SIG-M5 treated with dmso at 0.1 percent for 504 hours (cell line): ENCODE results near the gene RNFT1.
"Not testable (repeated sequence)": the region's sequence is repeated elsewhere in the genome, so short reads cannot be mapped to it uniquely, and the experiment has no call there.

Experiments
- DNase-seq: peaks from one replicate; lab custom pipeline; 2025; ENCODE audit not compliant: unreplicated experiment; lab: John Stamatoyannopoulos, UW

RNFT1 gene, protein sequence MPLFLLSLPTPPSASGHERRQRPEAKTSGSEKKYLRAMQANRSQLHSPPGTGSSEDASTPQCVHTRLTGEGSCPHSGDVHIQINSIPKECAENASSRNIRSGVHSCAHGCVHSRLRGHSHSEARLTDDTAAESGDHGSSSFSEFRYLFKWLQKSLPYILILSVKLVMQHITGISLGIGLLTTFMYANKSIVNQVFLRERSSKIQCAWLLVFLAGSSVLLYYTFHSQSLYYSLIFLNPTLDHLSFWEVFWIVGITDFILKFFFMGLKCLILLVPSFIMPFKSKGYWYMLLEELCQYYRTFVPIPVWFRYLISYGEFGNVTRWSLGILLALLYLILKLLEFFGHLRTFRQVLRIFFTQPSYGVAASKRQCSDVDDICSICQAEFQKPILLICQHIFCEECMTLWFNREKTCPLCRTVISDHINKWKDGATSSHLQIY

DNA sequence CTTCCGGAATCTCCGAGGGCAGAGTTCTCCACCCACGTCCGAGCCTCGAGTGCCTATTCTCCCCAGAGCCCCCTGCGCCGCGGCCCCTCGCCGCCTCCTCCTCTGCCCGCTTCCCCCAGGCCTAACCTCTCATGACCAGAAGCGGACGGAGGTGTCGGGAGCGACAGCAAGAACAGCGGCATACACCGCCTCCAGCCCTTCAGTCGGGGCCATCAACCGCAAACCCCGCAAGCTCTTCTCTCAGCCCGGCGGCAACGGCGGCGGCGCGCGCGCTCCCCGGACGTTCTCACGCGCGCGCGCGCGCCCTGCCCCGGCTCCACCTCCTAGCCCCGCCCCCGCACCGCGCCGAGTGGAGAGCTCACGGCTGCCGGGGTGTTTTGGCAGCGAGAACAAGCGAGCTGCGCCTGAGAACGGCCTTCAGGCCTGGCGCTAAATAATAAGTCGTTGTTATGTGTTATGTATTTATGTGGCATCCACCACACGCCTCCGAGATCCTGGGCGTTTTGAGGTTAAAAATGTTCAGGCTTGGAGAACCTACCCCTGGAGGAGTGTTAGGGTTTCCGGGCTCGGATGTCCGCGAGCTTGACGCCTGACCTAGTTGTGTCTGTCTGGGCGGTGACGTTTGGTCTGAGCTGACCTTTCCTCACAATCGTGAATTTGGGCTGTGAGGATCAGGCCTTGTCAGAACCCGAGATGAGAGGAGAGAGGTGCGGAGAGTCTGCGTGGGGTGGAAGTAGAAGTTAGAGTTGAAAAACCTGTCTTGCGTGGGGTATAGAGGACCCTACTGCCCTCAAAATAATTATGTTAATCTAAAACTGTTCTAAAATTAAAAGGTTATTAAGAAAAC, at the start of gene RNFT1:
TSS of gene RNFT1 (minus strand) at position 259 of the 847 bp plus-strand sequence. CDS start at position 182, 77 bp downstream.
- DNase-seq, result peak; percentile 99

DNA sequence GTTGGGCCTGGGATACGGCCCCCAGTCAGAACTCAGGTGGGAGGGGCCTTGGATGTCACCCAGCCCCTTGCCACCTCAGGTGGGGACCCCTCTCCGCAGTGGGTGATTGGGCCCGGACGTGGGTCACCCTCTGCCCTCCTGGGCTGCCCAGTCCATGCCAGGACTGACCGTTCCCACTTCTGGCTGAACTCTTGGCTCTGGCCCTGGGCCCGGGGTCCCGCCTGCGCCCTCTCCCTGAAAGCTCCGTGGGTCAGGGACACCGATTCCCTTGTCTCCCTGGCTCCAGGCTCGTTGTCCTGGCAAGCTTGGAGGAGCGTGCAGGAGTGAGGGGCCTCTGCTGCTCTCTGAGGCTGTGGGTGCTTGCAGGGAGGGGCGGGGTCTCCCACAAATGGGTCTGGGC, 44.8 kb upstream of the RNFT1 start:
- not testable (repeated sequence) for DNase-seq

DNA sequence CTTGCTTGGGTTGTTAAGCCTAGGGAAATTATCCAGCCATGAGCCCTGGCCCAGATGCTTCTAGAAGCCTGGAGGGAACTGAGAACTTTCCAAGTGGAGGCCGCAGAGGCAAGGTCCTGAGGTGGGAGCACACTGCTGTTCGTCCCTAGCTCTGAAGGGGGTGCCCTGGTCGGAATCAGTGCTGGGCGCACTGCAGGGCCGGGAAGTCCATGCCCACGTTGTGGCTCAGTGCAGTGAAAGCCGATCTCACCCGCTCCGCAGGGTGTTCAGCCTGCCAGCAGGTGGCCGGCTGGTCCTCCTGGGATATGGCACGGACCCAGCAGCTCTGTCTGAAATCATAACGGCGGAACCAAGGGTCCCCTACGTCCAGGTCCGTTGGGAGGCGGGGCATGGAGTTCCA, 43.8 kb upstream of the RNFT1 start:
- not testable (repeated sequence) for DNase-seq

DNA sequence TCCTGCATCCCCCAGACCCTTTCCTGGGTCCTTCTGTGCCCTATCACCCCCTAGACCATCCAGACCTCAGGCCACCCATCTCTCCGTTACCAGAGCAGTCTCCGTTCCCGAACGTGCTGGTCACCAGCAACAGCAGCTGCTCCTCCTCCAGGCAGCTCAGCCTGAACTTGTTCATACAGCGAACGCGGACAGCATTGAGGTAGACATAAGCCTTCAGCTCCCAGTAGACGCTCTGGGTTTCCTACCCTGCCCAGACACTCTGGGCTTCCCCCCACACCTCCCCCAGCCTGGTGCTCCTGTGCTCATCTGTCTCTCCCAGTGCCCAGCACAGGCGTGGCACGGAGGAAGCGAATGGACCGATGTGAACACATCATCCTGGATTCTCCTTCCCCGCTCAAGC, 41.6 kb upstream of the RNFT1 start:
- DNase-seq, result no peak

DNA sequence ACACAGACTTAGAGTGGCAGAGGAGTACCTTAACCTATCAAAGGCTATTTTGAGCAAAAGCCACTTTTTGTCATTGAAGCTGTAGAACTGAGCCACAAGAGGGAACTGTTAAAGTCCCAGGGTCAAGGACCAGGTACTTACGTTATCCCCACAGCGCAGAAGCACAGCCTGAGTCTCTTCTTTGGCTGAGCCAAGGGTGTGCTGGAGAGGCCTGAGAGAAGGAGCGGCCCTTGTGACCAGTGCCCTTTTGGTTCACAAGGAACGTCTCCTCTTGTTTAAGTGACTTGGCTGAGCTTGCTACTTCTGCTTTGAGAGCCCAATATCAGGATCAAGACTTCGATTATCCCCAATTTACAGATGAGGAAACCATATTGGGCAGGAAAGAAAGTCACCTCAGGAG, 40.0 kb upstream of the RNFT1 start:
- not testable (repeated sequence) for DNase-seq

DNA sequence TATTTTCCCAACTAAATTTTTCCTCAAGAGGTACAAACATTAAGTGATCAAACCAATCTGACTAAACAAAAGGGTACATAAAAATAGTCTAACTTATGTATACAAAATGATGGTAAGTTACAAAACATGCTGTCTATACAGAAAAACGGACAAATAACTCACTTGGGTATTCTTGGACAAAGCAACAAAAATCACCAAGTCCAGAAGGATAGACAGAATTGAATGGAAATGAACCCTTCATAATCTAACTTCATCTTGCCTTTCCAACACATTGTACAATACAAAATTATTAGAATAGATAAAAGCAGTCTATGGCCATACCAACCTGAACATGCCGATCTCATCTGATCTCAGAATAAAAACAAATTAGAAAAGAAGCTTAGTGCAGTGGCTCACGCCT, 37.9 kb upstream of the RNFT1 start:
- DNase-seq, result not testable (repeated sequence)

DNA sequence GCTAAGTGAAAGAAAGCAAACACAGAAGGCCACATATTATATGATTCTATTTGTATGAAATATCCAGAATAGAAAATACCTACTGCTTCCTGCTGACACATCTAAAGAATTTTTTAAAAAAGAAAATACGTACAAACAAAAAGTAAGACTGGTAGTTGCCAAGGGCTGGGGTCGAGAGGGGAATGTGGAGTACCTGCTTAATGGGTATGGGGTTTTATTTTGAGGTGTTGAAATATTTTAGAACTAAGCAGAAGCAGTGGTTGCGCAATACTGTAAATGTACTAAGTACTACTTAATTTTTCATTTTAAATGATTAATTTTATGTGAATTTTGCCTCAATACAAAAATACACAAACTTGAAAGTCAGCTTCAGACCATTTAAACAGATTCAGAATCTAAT, 32.1 kb upstream of the RNFT1 start:
- not testable (repeated sequence) for DNase-seq

DNA sequence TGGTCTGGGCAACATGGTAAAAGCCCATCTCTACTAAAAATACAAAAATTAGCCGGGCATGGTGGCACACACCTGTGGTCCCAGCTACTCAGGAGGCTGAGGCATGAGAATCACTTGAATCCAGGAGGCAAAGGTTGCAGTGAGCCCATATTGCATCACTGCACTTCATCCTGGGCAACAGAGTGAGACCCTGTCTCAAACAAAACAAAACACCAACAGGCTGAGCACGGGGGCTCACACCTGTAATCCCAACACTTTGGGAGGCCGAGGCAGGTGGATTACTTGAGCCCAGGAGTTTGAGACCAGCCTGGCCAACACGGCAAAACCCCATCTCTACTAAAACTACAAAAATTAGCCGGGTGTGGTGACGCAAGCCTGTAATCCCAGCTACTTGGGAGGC, 10.6 kb upstream of the RNFT1 start:
- DNase-seq, result not testable (repeated sequence)

DNA sequence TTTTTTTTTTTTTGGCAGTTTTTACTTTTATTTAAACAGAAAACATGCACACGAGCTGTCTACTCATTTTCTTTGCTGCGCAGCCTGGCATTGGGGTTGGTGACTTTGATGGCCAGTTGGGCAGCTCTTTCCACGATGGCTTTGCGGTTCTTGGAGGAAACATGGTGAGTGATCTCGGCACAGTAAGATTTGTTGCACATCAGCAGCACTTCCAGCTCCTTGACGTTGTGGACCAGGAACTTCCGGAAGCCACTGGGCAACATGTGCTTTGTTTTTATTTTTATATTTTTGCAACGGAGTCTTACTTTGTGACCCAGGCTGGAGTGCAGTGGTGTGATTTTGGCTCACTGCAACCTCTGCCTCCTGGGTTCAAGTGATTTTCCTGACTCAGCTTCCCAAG, 8.9 kb upstream of the RNFT1 start:
- not testable (repeated sequence) for DNase-seq

DNA sequence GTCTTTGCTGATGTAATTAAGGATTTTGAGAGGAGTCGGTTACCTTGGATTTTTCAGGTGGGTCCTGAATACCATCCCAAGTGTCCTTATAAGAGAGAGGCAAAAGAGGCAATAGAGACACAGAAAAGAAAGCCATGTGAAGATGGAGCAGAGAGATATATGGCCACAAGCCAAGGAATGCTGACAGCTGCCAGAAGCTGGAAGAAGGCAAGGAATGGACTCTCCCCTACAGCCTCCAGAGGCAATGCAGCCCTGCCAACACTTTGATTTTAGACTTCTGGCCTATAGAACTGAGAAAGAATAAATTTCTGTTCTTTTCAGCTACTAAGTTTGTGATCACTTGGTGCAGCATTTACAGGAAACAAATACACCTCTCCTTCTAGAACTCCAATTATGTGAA, 8.2 kb upstream of the RNFT1 start:
- no peak for DNase-seq

DNA sequence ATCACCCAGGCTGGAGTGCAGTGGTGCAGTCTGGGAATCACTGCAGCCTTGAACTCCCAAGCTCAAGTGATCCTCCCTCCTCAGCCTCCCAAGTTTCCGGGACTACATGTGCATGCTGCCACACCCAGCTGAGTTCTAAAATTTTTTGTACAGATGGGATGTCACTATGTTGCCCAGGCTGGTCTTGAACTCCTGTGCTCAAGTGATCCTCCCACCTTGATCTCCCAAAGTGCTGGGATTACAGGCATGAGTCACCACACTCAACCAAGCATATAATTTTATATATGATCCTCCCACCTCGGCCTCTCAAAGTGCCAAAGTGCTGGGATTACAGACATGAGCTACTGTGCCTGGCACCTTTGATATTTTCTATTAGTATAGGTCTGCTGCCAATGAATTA, 7.2 kb upstream of the RNFT1 start:
- DNase-seq, result not testable (repeated sequence)

DNA sequence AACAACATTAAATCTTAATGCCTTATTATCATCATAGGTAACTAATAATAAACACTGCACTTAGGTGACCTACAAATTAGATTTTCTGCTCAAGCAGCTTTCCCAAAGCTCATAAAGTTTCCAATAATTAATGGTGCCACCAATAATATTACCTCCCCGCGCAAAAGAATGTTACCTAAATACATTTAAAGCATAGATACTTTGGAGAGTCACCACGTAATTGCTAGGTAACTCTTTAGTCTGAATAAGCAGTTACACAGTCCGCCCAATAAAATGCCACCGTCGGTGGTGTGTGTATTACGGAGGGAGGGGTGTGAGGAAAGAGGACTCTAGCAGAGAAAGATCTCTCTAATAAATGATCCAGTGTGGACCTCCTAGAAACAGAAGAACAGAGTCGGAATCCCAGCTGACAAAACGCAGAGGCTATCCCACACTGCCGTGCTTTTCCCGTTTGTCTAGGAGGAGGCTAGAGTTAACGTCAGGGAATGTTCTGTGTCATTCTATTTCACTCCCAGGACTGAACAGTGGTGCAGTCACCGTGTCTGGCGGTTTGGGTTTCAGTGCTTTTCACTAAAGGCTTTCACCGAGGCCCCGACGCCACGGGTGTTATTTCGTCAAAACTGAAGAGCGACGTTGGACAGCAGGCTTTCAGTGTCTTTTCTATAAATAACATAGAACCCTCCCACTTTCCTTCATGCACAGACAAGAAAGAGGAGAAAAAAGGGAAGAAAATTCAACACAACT, 630 bp downstream of the RNFT1 start:
- DNase-seq, result peak; percentile 98

DNA sequence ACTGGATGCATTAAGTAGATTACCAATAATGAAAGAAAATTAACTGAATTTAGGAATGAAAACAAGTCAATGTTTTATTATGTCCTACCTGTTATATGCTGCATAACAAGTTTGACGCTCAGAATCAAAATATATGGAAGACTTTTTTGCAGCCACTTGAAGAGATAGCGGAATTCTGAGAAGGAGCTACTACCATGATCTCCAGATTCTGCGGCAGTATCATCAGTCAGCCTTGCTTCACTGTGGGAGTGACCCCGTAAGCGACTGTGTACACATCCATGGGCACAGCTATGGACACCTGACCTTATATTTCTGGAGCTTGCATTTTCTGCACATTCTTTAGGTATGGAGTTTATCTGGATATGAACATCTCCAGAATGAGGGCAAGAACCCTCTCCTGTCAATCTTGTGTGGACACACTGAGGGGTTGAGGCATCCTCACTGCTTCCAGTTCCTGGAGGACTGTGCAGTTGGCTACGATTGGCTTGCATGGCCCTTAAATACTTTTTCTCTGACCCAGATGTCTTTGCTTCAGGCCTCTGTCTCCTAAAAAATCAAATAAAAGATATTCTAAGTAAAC, 1.7 kb downstream of the RNFT1 start:
- DNase-seq, result no peak

DNA sequence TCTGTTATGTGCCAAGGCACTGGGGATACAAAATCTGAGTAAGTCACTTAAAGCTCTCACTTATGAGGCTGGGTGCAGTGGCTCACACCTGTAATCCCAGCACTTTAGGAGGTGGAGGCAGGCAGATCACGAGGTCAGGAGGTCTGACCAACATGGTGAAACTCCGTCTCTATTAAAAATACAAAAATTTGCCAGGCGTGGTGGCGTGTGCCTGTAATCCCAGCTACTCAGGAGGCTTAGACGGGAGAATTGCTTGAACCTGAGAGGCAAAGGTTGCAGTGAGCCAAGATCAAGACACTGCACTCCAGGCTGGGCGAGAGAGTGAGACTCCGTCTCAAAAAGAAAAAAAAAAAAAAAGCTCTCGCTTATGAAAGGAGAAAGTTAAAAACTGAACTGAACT, 5.0 kb downstream of the RNFT1 start:
- not testable (repeated sequence) for DNase-seq

DNA sequence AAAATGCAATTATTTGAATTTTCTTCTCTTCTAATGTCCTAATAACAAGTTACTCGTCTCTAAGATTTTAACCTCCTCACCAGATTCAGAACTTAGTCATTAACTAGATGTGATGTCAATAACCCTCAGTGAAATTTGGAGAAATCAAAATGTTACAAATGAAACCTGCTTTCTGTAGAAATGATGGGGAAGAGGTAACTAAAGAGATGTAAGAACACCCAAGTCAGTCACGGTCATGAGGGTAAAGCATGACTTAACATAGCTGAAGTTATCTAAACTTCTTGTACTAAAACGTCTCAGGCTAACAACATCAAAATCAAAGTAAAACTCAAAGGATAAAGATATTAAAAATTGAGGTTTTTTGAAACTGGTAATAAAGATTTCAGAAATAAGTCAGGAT, 9.7 kb downstream of the RNFT1 start:
- no peak for DNase-seq

DNA sequence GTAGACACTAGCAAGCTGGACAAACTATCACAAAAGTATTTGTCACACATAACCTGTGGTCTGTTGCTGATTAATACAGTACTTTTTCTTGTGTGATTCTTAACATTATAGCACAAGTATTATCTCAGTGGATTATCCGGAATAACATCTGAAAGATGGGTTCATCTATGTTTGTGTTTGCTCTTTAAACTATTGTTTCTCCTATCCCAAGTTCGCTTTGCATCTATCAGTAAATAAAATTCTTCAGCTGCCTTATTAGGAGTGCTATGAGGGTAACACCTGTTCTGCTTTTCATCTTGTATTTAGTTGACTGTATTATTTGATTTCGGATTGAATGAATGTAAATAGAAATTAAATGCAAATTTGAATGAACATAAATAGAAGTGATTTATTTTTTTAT, 14.5 kb downstream of the RNFT1 start:
- DNase-seq, result no peak

DNA sequence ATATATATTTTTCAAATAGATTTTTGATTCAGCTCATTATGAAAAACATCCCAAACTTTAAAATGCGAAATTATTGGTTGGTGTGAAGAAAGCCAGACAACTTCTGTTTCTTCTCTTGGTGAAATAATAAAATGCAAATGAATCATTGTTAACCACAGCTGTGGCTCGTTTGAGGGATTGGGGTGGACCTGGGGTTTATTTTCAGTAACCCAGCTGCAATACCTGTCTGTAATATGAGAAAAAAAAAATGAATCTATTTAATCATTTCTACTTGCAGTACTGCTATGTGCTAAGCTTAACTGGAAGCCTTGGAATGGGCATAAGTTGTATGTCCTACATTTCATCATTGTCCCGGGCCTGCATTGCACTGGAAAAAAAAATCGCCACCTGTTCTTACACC, 17.2 kb downstream of the RNFT1 start:
- not testable (repeated sequence) for DNase-seq

DNA sequence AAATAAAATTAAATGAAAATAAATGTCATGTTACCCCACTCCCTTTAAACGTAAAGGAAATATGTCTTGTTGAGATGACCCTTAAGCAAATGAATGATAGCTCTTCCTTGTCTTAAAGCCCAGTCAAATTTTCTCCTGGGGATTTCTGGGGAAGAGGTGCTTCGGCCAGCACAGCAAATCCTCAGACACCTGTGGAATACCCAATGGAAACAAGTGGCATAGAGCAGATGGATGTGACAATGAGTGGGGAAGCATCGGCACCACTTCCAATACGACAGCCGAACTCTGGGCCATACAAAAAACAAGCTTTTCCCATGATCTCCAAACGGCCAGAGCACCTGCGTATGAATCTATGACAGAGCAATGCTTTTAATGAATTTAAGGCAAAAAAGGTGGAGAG, 18.1 kb downstream of the RNFT1 start:
- DNase-seq, result not testable (repeated sequence)

DNA sequence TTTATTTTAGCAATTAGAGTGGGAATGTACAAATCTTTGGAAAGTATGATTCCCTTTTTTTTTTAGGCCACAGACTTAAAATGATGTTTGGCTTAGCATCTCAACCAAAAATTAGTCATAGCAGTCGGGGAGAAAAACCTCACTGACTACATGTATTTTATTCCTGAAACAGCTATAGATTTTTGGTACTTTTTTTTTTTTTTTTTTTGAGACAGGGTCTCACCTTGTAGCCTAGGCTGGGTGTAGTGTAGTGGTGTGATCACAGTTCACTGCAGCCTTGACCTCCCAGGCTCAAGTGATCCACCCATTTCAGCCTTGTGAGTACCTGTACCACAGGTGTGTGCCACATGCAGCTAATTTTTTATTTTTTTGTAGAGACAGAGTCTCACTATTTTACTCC, 23.4 kb downstream of the RNFT1 start:
- no peak for DNase-seq

DNA sequence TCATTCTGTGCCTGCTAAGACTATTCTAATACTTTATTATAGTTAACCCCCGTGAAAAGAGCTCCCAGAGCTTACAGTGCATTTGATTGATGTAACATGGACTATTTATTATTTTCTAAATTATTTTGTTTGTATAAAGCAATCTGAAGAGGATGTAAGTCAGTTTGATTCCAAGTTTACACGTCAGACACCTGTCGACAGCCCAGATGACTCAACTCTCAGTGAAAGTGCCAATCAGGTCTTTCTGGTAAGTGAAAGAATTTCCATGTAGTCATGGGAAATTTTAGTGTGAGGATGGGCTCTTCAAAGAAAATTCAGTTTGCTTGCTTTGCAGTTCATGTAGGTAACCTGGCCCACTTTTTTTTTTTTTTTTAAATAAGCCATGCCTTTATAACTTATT, 23.8 kb downstream of the RNFT1 start:
- peak; percentile 57 for DNase-seq

DNA sequence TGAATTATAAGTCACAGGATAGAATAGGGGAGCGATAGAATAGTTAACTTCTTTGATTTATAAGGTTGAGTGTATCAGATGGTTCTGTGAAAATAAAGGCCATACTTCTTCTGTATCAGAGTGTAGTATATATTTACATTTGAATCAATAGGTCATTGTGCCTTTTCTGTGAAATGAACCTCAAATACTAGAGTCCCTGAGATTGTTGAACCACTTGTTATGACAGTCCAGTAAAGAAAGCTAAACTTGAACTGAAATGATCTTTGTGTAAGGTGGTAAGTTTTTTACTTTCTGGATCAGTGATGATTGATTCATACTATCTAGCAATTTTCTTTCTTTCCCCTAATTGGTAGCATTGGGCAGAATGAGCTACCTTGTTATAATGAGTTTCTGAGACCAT, 31.2 kb downstream of the RNFT1 start:
- not testable (repeated sequence) for DNase-seq
